Umbilical cord (tissue), 2 donors: Measurements from ENCODE around the gene EDNRA. TPM values are rescaled to one million over a fixed set of nuclear protein-coding genes. Genes with fewer than 3 reads are reported as not detected.

Source experiments
- DNase-seq: peaks from one replicate; pipeline ENCODE4 v3.0.0-alpha.2; 2015; ENCODE audit warnings: low spot score
- total RNA-seq: library from RNA; depleted of rRNA; stranded (reverse); fragments of >200 nt; gene quantifications from one replicate; pipeline ENCODE4 v1.2.3, GENCODE V29; 2014; ENCODE audit warnings: low replicate concordance; ENCODE audit not compliant: insufficient read depth

Gene EDNRA
- total RNA-seq, 1 donor from 2014 or later: 35.4 TPM

DNA sequence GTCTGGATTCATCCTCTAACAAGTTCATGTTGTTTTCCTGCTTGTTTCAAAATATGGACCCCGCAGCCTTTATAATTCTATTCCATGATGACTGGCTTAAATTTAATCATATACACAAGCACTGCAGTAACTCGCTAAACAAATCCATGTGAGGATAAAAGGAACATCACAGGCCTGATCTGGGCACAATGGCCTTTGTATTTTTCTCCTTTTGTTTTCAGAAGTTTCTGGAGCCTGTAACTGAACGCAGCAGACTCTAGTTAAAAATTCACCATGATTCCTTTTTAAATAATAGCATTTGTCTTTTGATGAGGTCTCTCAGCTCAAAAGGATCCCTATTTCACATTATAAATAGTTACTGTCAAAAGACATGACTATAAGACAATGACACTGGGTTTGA lies 106.1 kb downstream of the EDNRA start:
- DNase-seq: no peak

DNA sequence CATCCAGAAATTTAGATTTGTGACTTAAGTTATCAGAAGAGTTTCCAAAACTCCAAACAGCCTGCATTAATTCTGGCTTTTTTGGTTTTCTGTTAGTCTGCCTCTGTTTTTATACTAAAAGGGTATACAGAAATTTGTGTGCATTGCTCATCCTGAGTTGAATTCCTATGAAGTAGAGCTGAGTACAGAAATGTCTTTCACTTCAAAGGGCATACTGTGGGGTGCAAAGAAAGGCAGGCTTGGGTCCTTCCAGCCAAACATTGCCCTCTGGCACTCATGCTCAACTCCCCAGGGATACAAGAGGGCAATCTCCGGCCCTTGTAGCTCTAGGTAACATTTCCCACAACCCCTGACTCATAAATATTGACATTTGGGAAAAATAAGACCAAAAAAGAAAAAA lies 108.7 kb downstream of the EDNRA start:
- DNase-seq: peak; percentile 51

- DNase-seq: peak; percentile 85
Observed at GRCh38 chr4:147590249-147590920, 109.5 kb downstream of the EDNRA start.

DNA sequence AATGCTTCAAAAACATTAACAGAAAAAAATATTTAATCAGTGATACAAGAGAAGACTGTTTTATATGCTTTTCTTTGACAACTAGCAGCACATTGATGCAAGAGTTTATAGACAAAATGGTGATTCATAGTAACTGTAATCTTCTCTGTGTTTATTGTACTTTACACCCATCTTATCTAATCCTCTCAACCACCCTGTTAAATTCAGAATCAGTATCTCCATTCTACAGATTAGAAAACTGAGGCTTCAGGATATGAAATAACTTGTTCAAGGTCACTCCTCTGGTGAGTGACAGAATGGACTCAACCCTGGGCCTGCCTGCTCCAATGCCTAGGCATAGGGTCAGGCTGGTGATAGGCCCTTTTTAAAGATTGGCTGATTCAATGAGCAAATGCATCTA lies 110.2 kb downstream of the EDNRA start:
- DNase-seq: no peak

DNA sequence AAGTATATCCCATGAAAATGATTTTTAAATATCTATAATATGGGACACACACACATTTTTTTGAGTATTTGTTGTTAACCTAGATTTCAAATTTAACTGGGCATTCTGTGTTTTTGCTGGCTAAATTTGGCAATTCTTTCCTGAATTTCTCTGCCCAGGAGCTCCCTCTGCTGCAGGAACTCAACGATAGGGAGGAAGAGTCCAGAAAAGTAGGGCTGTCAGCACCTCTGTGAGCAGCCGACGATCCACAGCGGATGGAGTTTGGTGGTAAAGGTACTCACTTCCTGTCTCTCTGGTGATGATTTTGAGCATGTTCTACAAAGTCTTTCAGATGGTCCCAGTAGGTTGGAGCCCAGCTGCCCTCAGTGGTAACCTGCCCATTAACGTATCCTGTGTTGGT lies 113.2 kb downstream of the EDNRA start:
- DNase-seq: no peak

Other genes with a start within 250 kb of the EDNRA start
- gene TMEM184C, start 136.3 kb downstream of the EDNRA start, total RNA-seq: 43.3 TPM
- gene PRMT9, start 203.1 kb downstream of the EDNRA start, total RNA-seq: 57.8 TPM